ACC112 (cell line): Measurements from ENCODE around the gene C12orf56.
"Not testable (repeated sequence)": the region's sequence is repeated elsewhere in the genome, so short reads cannot be mapped to it uniquely, and the experiment has no call there.

ENCODE experiments used
- H2AFZ ChIP-seq: fragments of 200-600 bp; sonication (generic); one replicate; pipeline ENCODE4 v1.6.0; 2017; ENCODE audit warnings: antibody characterized with exemption, low read length; ENCODE audit not compliant: unreplicated experiment
- H3K27ac ChIP-seq: fragments of 200-600 bp; sonication (generic); 2 replicates; pipeline ENCODE4 v1.5.1; 2014; ENCODE audit warnings: low read depth, mild to moderate bottlenecking, antibody characterized with exemption, low read length, moderate library complexity
- H3K27me3 ChIP-seq: fragments of 200-600 bp; sonication (generic); 2 replicates; pipeline ENCODE4 v1.6.1; 2014; ENCODE audit warnings: mild to moderate bottlenecking, antibody characterized with exemption, low read length, moderate library complexity, mixed read lengths; ENCODE audit not compliant: insufficient read depth
- H3K36me3 ChIP-seq: fragments of 200-600 bp; sonication (generic); 2 replicates; pipeline ENCODE4 v1.6.1; 2016; ENCODE audit warnings: mild to moderate bottlenecking, antibody characterized with exemption, low read length, moderate library complexity, mixed read lengths; ENCODE audit not compliant: insufficient read depth
- H3K4me1 ChIP-seq: fragments of 200-600 bp; sonication (generic); one replicate; pipeline ENCODE4 v1.6.1; 2016; ENCODE audit warnings: low read length, mixed read lengths; ENCODE audit not compliant: insufficient read depth, unreplicated experiment, control insufficient read depth
- H3K4me3 ChIP-seq: fragments of 200-600 bp; sonication (generic); 2 replicates; pipeline ENCODE4 v1.5.1; 2014; ENCODE audit warnings: mild to moderate bottlenecking, low read depth, low read length
- H3K79me2 ChIP-seq: fragments of 200-600 bp; sonication (generic); one replicate; pipeline ENCODE4 v1.6.0; 2016; ENCODE audit warnings: low read length; ENCODE audit not compliant: control insufficient read depth, unreplicated experiment, insufficient read depth

The C12orf56 gene

DNA sequence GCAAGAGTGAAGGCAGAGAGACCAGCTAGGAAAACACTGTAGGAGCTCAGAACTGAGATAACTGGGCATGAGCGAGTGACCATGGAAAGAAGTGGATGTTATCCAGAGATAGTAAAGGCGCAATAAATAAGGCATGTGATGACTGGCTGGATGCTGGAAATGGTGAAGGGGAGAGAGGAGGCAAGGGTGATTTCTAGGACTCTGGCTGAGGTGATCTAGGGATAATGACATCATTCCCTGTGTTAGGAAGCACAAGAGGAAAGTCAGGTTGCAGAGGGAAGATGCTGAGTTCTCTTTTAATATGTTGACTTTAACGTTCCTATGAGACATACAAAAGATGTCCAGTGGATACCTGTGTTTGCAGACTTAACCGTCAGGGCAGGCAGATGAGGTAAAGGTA lies 78.7 kb downstream of the C12orf56 start:
- no peaks in the 10 kb centered on the region for H3K36me3 ChIP-seq
- no peaks in the 10 kb centered on the region for H3K27me3 ChIP-seq
- H3K27ac ChIP-seq: no peak overlapping the region
- H3K79me2 ChIP-seq: no peaks in the 10 kb centered on the region
- no peak overlapping the region for H2AFZ ChIP-seq
- no peak overlapping the region for H3K4me3 ChIP-seq
- no peaks in the 10 kb centered on the region for H3K4me1 ChIP-seq

DNA sequence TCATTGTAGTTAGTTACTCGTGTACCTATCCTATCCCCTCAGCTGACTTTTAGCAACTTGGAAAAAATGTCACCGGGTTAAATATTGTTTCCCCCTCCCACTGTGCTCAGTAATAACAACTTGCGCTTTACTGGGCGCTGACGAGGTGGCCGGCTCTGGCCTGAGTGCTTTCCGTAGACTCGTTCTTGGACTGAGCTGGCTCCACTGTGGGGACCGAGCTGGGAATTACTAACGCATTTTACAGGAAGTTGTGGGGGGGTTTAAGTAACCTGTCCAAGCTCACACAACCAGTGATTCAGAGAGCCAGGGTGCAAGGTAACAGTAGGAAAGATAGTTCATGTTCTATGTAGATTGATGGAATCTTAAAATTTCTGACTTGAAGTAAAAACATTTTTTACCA lies 86.0 kb downstream of the C12orf56 start:
- H3K27ac ChIP-seq: no peak overlapping the region
- no peak overlapping the region for H2AFZ ChIP-seq
- H3K4me3 ChIP-seq: no peak overlapping the region
- no peaks in the 10 kb centered on the region for H3K36me3 ChIP-seq
- no peaks in the 10 kb centered on the region for H3K4me1 ChIP-seq
- no peaks in the 10 kb centered on the region for H3K79me2 ChIP-seq
- H3K27me3 ChIP-seq: no peaks in the 10 kb centered on the region

DNA sequence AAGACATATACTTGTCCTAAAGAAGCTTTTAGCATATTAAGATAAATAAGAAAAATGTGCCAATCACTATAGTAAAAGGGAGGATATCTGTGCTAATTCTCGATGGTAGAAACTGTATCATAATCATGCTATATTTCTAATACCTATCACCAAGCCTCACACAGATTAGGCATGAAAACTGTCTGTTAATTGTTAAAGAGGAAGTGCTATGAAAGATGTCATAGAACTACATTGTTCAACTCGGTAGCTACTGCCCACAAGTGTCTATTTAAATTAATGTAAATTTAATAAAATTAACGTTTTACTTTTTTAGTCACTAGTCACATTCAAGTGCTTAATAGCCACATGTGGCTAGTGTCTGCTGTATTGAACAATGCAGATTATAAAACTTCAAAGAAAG lies 90.9 kb downstream of the C12orf56 start:
- Histone ChIP-seq H3K36me3 (no peaks in the 10 kb centered on the region), H3K27ac (no peak overlapping the region), H2AFZ (no peak overlapping the region), H3K4me1 (no peaks in the 10 kb centered on the region), H3K27me3 (no peaks in the 10 kb centered on the region), H3K79me2 (no peaks in the 10 kb centered on the region), H3K4me3 (no peak overlapping the region)

DNA sequence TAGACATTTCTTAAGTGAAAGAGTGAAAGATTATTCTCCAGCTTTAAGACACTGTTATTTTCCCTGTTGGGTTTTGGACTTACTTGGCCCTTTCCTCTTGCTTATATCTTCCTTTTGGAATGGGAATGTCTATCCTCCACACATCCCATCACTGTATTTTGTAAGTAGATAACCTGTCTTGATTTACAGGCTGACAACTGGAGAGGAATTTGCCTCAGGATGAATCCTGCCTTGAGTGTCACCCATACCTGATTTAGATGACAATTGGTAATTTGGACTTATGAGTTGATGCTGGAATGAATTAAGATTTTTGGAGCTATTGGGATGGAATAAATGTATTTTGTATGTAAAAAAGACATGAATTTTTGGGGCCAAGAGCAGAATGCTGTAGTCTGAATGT lies 94.3 kb downstream of the C12orf56 start:
- H3K79me2 ChIP-seq: no peaks in the 10 kb centered on the region
- no peak overlapping the region for H2AFZ ChIP-seq
- H3K27ac ChIP-seq: no peak overlapping the region
- H3K4me3 ChIP-seq: no peak overlapping the region
- H3K27me3 ChIP-seq: no peaks in the 10 kb centered on the region
- no peaks in the 10 kb centered on the region for H3K36me3 ChIP-seq
- H3K4me1 ChIP-seq: no peaks in the 10 kb centered on the region

DNA sequence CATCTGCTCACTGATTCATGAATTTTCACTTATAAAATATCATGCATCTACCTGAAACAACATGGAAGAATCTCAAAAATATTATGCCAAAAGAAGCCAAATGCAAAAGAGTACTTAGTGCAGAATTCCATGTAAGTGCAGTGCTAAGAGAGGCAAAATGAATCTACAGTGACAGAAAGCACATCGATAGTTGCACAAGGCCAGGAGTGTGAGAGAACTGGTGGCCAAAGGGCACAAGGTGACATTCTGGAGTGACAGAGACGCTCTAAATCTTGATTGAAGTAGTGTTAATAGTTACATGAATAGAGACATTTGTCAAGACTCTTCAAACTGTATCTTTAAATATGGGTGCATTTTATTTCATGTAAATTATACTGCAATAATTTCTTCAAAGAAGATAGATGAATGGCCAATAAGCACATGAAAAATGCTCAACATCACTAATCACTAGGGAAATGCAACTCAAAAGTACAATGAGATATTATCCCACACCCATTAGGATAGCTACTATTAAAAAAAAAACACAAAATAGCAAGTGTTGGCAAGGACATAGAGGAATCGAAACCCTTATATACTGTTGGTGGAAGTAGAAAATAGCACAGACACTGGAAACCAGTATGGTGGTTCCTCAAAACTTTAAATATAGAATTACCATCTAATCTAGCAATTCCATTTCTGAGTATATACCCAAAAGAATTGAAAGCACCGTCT lies 96.7 kb downstream of the C12orf56 start:
- Histone ChIP-seq H3K4me3 (no peak overlapping the region), H3K27me3 (no peaks in the 10 kb centered on the region), H3K79me2 (no peaks in the 10 kb centered on the region), H2AFZ (no peak overlapping the region), H3K27ac (no peak overlapping the region), H3K36me3 (no peaks in the 10 kb centered on the region), H3K4me1 (no peaks in the 10 kb centered on the region)

DNA sequence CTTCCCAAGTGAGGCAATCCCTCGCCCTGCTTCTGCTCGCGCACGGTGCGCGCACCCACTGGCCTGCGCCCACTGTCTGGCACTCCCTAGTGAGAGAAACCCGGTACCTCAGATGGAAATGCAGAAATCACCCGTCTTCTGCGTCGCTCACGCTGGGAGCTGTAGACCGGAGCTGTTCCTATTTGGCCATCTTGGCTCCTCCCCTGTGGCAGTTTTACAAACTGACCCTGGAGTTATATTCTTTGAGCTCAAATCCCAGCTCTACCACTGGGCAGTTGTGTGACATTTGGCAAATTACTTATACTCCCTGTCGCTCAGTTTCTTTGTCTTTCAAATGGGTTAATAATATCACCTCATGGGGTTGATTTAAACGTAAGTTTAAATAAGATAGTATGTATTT lies 97.4 kb downstream of the C12orf56 start:
- not testable (repeated sequence) for H3K36me3 ChIP-seq, H2AFZ ChIP-seq, H3K79me2 ChIP-seq, H3K27me3 ChIP-seq, H3K4me1 ChIP-seq, H3K27ac ChIP-seq, H3K4me3 ChIP-seq

DNA sequence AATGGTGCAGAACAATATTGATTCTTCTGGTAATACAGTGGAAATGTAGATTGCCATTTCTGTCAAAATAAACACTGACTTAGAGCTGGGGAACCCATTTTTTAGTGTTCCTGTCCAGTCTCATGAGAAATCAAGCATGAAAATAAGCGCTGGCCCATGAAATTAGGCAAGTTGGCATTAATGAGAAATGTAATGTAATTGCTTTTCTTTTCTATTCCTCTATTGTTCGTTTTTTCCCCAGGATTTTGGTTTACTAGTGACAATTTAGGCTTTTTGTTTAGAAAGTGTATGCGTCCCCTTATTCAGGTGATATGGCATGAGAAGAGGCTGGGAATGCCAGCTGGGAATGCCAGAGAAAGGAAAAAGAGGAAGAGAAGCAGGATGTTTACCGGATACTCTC lies 104.0 kb downstream of the C12orf56 start:
- no peaks in the 10 kb centered on the region for H3K79me2 ChIP-seq
- H2AFZ ChIP-seq: no peak overlapping the region
- H3K4me3 ChIP-seq: no peak overlapping the region
- H3K27me3 ChIP-seq: no peaks in the 10 kb centered on the region
- no peaks in the 10 kb centered on the region for H3K4me1 ChIP-seq
- H3K27ac ChIP-seq: no peak overlapping the region
- no peaks in the 10 kb centered on the region for H3K36me3 ChIP-seq

DNA sequence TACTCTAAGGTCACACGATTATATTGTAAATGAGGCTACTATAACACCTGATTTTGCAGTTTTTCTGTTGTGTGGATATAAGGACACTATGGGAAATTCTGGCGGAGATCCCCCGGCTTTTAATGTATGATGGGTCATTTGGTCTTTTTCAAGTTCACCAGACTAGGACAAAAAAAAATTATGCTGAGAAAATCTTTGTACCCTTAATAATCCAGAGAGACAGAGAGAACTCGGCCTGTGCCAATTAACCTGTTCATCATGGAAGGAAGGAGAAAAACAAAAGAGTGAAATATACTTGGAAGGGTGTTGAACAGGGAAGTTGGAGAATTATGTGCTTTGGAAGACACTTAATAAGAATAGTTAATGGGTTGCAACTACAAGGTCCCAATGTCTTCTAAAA lies 106.3 kb downstream of the C12orf56 start:
- Histone ChIP-seq H3K27me3 (no peaks in the 10 kb centered on the region), H3K36me3 (no peaks in the 10 kb centered on the region), H2AFZ (no peak overlapping the region), H3K27ac (no peak overlapping the region), H3K4me3 (no peak overlapping the region), H3K4me1 (no peaks in the 10 kb centered on the region), H3K79me2 (no peaks in the 10 kb centered on the region)

DNA sequence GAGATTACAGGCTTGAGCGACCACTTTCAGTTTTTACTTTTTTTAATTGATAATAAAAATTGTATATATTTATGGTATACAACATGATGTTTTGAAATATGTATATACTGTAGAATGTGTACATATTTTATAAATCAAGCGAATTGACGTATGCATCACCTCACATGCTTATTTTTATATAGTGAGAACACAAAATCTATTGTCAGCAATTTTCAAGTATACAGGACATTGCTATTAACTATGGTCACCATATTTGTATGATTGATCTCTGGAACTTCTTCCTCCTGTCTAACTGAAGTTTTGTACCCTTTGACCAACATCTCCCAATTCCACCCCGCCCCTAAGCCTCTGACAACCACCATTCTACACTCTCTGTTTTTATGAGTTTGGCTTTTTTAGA lies 112.1 kb downstream of the C12orf56 start:
- H3K4me3 ChIP-seq: no peak overlapping the region
- H3K36me3 ChIP-seq: no peaks in the 10 kb centered on the region
- H3K27me3 ChIP-seq: no peaks in the 10 kb centered on the region
- H2AFZ ChIP-seq: no peak overlapping the region
- no peaks in the 10 kb centered on the region for H3K79me2 ChIP-seq
- no peak overlapping the region for H3K27ac ChIP-seq
- no peaks in the 10 kb centered on the region for H3K4me1 ChIP-seq

DNA sequence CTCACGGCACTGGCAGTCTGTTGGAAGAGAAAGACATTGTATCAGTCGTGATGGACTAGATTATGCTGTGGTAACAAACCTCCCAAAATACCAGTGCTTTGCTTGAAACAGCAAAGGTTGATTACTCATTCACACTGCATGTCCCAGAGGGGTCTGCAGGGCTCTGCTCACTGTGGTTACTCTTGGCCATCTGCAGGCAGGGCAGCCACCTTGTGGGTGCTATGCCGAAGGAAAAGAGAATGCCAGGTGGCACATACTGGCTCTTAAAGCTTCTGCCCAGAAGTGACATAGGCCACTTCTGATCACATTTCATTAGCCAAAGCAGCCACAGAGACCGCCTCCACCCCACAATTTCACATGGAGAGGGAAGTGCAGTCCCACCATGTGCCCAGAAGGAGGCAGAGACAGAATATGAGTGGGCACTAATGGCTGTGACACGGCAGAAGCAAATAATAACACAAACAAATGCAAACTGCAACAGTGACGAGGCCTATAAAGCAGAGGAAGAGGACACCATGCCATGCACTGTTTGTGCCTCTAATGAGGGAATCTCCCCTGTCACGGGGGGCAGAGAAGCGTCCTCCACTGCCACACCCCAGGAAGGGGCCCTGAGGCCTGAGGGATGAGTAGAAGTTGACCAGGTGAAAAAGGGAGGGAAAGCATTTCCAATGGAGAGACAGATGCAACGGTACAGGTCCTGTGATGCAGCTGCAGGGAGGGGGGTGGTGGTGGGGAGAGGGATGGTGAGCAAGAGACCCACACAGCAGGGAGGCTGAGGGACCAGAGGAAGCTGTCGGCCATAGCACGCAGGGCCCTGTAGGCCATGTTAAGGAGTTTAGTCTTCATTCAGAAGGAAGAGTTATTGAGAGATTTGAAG lies 116.8 kb downstream of the C12orf56 start:
- Histone ChIP-seq H2AFZ (no peak overlapping the region), H3K4me3 (no peak overlapping the region), H3K27me3 (no peaks in the 10 kb centered on the region), H3K79me2 (no peaks in the 10 kb centered on the region), H3K27ac (no peak overlapping the region), H3K4me1 (no peaks in the 10 kb centered on the region), H3K36me3 (no peaks in the 10 kb centered on the region)

DNA sequence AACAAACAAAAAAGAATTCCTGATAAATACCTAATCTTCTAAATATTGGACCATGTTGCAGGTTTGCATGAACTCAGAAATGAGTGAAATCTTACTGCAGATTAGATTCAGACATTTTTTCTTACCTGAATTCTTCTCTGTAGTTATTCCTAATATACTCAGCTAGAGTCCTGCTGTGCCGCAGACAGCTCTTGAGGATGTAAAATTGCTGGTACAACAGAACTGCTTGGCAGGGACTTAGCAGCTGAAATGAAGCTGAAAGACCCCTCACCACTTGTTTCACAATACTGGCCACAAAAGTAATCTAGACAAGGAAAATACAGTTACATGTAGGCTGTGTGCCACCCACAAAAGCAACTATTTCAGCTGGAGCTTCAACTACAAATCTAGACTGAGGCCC lies 120.1 kb downstream of the C12orf56 start:
- no peaks in the 10 kb centered on the region for H3K36me3 ChIP-seq
- no peak overlapping the region for H3K4me3 ChIP-seq
- H2AFZ ChIP-seq: no peak overlapping the region
- no peaks in the 10 kb centered on the region for H3K79me2 ChIP-seq
- H3K27ac ChIP-seq: no peak overlapping the region
- H3K27me3 ChIP-seq: no peaks in the 10 kb centered on the region
- no peaks in the 10 kb centered on the region for H3K4me1 ChIP-seq
